Stimulated activated CD8-positive, alpha-beta memory T cell treated with anti-CD3 and anti-CD28 coated beads, Interleukin-7, amount 100 ng/mL, for 1 hour (primary cell): Measurements from ENCODE around the gene C3.
A peak's percentile ranks its signal among the peaks of the same experiment; 100 is the strongest.

Experiments
- DNase-seq, 2 donors: peaks; one replicate each; pipeline ENCODE4 v3.0.0-alpha.2; 2020; ENCODE audit warnings: low read depth in 2 of 2

C3 gene

GRCh38 chr19:6744381-6745301 lies 24.2 kb upstream of the C3 start:
- no peak for DNase-seq

GRCh38 chr19:6743714-6744380 lies 23.4 kb upstream of the C3 start:
- DNase-seq, result no peak

GRCh38 chr19:6743066-6743465 lies 22.6 kb upstream of the C3 start:
- no peak for DNase-seq

- no peak for DNase-seq
Observed at GRCh38 chr19:6740589-6741343, 20.3 kb upstream of the C3 start.

GRCh38 chr19:6739883-6740588 lies 19.6 kb upstream of the C3 start:
- no peak for DNase-seq

GRCh38 chr19:6739390-6739882 lies 19.0 kb upstream of the C3 start, which contains the start of gene TRIP10:
TRIP10 (plus strand) TSS chr19:6739680; CDS start chr19:6739762, 82 bp downstream.
- peak; percentile 63 to 69 for DNase-seq

- DNase-seq, result no peak
Observed at GRCh38 chr19:6738787-6739389, 18.4 kb upstream of the C3 start.

GRCh38 chr19:6737873-6738786 lies 17.7 kb upstream of the C3 start:
- DNase-seq, result peak in 1 of 2 donors; percentile 55

- DNase-seq, result peak; percentile 98 to 99
Observed at GRCh38 chr19:6737284-6737872, 16.9 kb upstream of the C3 start, which contains the start of gene GPR108. GPR108 (minus strand) TSS chr19:6737580; CDS start chr19:6737576, 4 bp downstream.

- no peak for DNase-seq
Observed at GRCh38 chr19:6736917-6737283, 16.4 kb upstream of the C3 start.

- DNase-seq, result peak in 1 of 2 donors; percentile 22
Observed at GRCh38 chr19:6736169-6736916, 15.9 kb upstream of the C3 start.

- no peak for DNase-seq
Observed at GRCh38 chr19:6735181-6735911, 14.9 kb upstream of the C3 start.

- DNase-seq, result no peak
Observed at GRCh38 chr19:6734096-6734696, 13.7 kb upstream of the C3 start.

GRCh38 chr19:6733338-6734095 lies 13.1 kb upstream of the C3 start:
- DNase-seq, result no peak

GRCh38 chr19:6732803-6733337 lies 12.4 kb upstream of the C3 start:
- DNase-seq, result no peak

GRCh38 chr19:6731822-6732221 lies 11.4 kb upstream of the C3 start:
- DNase-seq, result no peak
